Measurements from ENCODE around the gene OTUD5. TPM values are rescaled to one million over a fixed set of nuclear protein-coding genes. Genes with fewer than 3 reads are reported as not detected.

OTUD5 gene
- total RNA-seq, 3 donors from 2014 or later: 55.5 to 65.2 (median 57.8) TPM

- H3K9me3 Mint-ChIP-seq: no peaks in the 10 kb centered on the region
- ATAC-seq (no peak), DNase-seq (no peak)
- peaks cover 13% of the 10 kb centered on the region for H3K4me1 Mint-ChIP-seq (ENCODE audit: low read depth)
- H3K36me3 Mint-ChIP-seq (ENCODE audit: insufficient read depth): no peaks in the 10 kb centered on the region
- H3K4me3 Mint-ChIP-seq: no peak overlapping the region
- H3K27me3 Mint-ChIP-seq (ENCODE audit: low read depth): no peaks in the 10 kb centered on the region
Measured at GRCh38 chrX:48961585-48962091, 4.2 kb upstream of the OTUD5 start.

DNA sequence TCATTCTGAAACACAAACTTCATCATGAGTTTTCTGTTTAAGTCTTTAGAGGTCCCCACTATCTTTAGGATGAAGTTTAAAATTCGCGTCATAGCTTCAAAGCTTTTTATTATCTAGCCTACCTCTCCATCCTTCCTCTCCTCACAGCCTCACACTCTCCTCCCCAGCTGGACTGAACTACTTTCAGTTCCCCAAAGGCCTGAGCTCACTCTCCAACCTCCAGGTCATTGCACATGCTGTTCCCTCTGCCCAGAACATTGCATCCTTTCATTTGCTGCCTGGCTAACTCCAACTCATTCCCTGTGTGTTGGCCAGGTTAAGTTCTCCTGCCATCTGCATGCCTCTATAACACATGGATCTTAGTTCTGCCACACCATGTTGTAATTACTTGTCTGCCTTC is 2.9 kb upstream of the OTUD5 start:
- no peaks in the 10 kb centered on the region for H3K27me3 Mint-ChIP-seq (ENCODE audit: low read depth)
- H3K4me1 Mint-ChIP-seq (ENCODE audit: low read depth): peaks cover 17% of the 10 kb centered on the region

DNA sequence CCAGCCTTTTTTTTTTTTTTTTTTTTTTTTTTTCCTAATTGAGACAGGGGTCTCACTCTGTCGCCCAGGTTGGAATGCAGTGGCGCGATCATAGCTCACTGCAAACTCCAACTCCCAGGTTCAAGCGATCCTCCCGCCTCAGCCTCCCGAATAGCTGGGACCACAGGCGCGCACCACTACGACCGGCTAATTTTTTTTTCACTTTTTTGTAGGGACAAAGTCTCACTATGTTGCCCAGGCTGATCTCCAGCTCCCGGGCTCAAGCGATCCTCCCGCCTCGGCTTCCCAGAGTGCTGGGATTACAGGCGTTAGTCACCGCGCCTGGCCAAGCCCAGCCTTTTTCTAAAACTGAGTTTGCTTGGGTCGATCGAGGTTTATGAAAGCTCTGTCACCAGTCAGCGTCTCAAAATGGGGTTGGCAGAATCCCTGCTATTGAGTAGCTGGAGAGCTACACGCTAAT is 1.3 kb upstream of the OTUD5 start:
- Mint-ChIP-seq H3K4me1 (ENCODE audit: low read depth) (peaks cover 28% of the 10 kb centered on the region), H3K36me3 (ENCODE audit: insufficient read depth) (peaks cover 1% of the 10 kb centered on the region), H3K9me3 (no peaks in the 10 kb centered on the region), H3K27me3 (ENCODE audit: low read depth) (no peaks in the 10 kb centered on the region), H3K4me3 (peak overlapping the region; percentile 98)
- DNase-seq (no peak), ATAC-seq (no peak)

More for the DNA sequence above, 2.9 kb upstream of the OTUD5 start:
- no peaks in the 10 kb centered on the region for H3K9me3 Mint-ChIP-seq
- ATAC-seq (no peak), DNase-seq (no peak)
- no peak overlapping the region for H3K4me3 Mint-ChIP-seq
- H3K36me3 Mint-ChIP-seq (ENCODE audit: insufficient read depth): peaks cover 1% of the 10 kb centered on the region

DNA sequence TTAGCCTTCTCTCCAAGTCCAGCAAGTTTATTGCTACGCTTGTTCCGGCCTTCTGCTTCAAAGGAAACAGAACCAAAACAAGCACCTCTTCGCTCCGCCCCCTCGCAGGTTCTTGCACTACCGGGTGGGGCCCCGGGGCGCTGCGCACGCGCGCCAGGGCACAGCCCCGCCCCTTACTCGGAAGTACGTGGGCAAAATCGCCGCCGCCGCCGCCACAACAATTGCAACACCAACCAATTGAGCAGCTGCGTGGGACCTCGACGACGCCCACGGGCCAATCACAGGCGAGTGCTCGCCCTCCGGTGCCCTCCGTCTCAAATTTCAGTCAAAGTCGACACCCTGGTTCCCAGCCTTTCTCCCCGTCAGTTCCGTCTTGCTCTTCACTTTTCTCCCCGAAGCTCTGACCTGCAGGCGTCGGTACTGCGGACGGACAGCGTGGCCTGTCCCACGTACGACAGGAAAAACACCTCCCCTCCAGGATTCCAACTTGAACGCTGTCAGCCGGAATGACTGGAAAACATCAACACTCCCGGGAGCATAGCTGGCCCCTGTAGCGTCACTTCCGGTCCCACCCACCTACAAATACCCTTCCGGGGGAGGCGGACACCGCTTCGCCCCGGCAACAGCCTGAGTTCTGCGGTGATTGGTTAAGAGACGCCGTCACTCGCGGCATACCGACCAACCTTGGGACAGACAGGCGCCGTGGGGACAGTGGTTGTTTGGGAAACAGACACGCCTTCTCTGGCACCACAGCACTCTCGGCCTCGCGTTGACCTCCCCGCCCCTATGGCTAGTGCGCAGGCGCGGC is 624 bp upstream of the OTUD5 start:
- DNase-seq: peak; percentile 89
- peak overlapping the region; percentile 98 for H3K4me3 Mint-ChIP-seq
- peaks cover 1% of the 10 kb centered on the region for H3K36me3 Mint-ChIP-seq (ENCODE audit: insufficient read depth)
- no peaks in the 10 kb centered on the region for H3K9me3 Mint-ChIP-seq
- no peaks in the 10 kb centered on the region for H3K27me3 Mint-ChIP-seq (ENCODE audit: low read depth)
- peaks cover 35% of the 10 kb centered on the region for H3K4me1 Mint-ChIP-seq (ENCODE audit: low read depth)
- peak; percentile 83 to 84 for ATAC-seq

DNA sequence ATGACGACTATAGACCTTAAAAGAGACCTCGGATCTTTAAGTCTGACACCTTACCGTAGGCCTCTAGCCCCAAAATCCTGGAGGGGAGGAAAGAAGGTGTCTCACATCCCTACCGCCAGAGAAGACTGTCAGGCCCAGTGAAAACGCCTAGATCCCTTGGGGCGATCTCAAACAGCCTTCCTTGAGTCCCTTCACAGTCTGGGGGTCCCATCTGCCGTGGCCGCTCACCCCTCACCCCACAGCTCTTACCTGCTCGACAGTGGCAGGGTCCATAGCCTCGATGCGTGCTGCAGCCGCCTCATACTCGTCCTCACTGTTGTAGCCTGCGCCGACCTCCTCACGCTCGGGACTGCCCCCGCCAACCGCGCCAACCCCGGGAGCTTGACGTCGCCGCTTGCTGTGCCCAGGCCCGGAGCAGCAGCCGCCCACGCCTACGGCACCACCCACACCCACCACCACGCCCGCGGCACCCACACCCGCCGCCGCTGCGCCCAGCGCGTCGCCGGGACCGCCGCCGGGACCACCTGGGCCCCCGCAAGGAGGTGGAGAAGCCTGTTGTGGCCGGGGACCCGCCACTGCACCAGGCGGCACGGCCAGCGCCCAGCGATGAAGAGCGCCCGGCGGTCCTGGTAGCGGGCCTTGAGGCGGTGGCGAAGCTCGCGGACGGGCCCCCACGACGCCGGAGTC is 536 bp downstream of the OTUD5 start:
- Mint-ChIP-seq H3K4me1 (ENCODE audit: low read depth) (peaks cover 46% of the 10 kb centered on the region), H3K9me3 (no peaks in the 10 kb centered on the region), H3K36me3 (ENCODE audit: insufficient read depth) (peaks cover 1% of the 10 kb centered on the region), H3K27me3 (ENCODE audit: low read depth) (no peaks in the 10 kb centered on the region), H3K4me3 (peak overlapping the region; percentile 87)
- DNase-seq (peak; percentile 55), ATAC-seq (peak; percentile 38)

GRCh38 chrX:48948589-48948988 is 8.8 kb downstream of the OTUD5 start:
- no peaks in the 10 kb centered on the region for H3K9me3 Mint-ChIP-seq
- H3K4me1 Mint-ChIP-seq (ENCODE audit: low read depth): peaks cover 45% of the 10 kb centered on the region
- H3K27me3 Mint-ChIP-seq (ENCODE audit: low read depth): no peaks in the 10 kb centered on the region
- DNase-seq (no peak), ATAC-seq (no peak)
- no peak overlapping the region for H3K4me3 Mint-ChIP-seq
- H3K36me3 Mint-ChIP-seq (ENCODE audit: insufficient read depth): no peaks in the 10 kb centered on the region

- no peaks in the 10 kb centered on the region for H3K9me3 Mint-ChIP-seq
- ATAC-seq: peak in 1 of 2 donors; percentile 49
- H3K4me1 Mint-ChIP-seq (ENCODE audit: low read depth): peaks cover 50% of the 10 kb centered on the region
- no peak overlapping the region for H3K4me3 Mint-ChIP-seq
- peaks cover 11% of the 10 kb centered on the region for H3K36me3 Mint-ChIP-seq (ENCODE audit: insufficient read depth)
- no peaks in the 10 kb centered on the region for H3K27me3 Mint-ChIP-seq (ENCODE audit: low read depth)
- peak; percentile 50 for DNase-seq
Measured at GRCh38 chrX:48945517-48946348, 11.7 kb downstream of the OTUD5 start.

DNA sequence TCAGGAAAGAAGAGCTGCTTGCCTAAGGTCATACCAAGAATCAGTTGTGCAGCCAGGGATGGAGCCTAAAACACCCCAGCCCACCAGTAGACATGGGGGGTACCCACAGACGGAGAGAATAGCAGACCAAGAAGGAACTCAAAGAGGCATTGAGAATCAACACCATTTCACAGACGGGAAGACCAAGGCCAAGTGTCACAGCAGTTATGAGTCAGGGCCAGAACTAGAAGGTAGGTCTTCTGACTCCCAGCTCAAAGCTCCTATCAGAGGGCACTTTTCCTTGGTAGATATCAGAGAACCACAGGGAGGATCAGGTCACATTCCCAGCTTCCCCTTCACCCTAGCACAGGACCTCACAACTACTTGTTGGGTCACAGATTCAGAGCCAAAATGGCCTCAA is 14.5 kb downstream of the OTUD5 start:
- Mint-ChIP-seq H3K4me3 (peak overlapping the region; percentile 55), H3K36me3 (ENCODE audit: insufficient read depth) (peaks cover 11% of the 10 kb centered on the region)

GRCh38 chrX:48940404-48940955 is 16.9 kb downstream of the OTUD5 start:
- ATAC-seq (no peak), DNase-seq (no peak)
- H3K27me3 Mint-ChIP-seq (ENCODE audit: low read depth): no peaks in the 10 kb centered on the region
- H3K4me1 Mint-ChIP-seq (ENCODE audit: low read depth): peaks cover 84% of the 10 kb centered on the region
- peaks cover 14% of the 10 kb centered on the region for H3K36me3 Mint-ChIP-seq (ENCODE audit: insufficient read depth)
- H3K9me3 Mint-ChIP-seq: no peaks in the 10 kb centered on the region
- H3K4me3 Mint-ChIP-seq: no peak overlapping the region

More for the DNA sequence above, 14.5 kb downstream of the OTUD5 start:
- DNase-seq (no peak), ATAC-seq (no peak)
- Mint-ChIP-seq H3K4me1 (ENCODE audit: low read depth) (peaks cover 75% of the 10 kb centered on the region), H3K9me3 (no peaks in the 10 kb centered on the region), H3K27me3 (ENCODE audit: low read depth) (no peaks in the 10 kb centered on the region)

DNA sequence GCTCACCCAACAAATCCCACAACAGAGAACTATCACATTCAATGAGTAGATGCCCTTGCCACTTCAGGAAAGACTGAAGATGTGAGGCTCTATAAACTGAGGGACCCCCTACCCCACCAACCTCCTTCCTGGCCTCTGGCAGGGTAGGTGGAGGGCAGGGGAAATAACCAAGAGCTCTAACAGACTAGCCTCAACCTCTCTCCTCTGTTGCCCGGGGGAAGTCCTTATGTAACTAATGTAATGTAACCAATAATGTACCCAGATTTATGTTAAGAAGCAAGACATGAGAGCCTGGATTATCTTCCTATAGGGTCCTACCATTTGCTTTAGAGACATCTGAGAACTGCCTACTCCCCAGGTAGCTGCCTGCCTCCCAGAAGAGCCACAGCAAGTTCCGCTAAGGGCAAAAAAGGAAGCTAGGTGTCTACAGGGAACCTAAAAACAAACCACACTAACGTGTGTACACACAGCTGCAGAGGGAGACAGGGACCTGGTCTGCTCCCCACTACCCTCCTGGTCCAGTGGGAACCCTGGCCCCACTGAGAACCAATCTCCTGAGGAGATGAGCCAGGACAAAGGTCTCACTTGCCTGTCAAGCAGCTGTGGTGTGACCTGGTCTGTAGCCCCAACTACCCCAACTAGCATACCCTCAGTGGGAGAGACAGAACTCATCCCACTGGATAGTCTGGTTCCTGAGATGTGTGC is 17.7 kb downstream of the OTUD5 start:
- H3K4me1 Mint-ChIP-seq (ENCODE audit: low read depth): peaks cover 92% of the 10 kb centered on the region
- ATAC-seq: no peak
- peak overlapping the region; percentile 60 for H3K4me3 Mint-ChIP-seq
- DNase-seq: no peak
- no peaks in the 10 kb centered on the region for H3K9me3 Mint-ChIP-seq
- H3K27me3 Mint-ChIP-seq (ENCODE audit: low read depth): no peaks in the 10 kb centered on the region
- peaks cover 21% of the 10 kb centered on the region for H3K36me3 Mint-ChIP-seq (ENCODE audit: insufficient read depth)

DNA sequence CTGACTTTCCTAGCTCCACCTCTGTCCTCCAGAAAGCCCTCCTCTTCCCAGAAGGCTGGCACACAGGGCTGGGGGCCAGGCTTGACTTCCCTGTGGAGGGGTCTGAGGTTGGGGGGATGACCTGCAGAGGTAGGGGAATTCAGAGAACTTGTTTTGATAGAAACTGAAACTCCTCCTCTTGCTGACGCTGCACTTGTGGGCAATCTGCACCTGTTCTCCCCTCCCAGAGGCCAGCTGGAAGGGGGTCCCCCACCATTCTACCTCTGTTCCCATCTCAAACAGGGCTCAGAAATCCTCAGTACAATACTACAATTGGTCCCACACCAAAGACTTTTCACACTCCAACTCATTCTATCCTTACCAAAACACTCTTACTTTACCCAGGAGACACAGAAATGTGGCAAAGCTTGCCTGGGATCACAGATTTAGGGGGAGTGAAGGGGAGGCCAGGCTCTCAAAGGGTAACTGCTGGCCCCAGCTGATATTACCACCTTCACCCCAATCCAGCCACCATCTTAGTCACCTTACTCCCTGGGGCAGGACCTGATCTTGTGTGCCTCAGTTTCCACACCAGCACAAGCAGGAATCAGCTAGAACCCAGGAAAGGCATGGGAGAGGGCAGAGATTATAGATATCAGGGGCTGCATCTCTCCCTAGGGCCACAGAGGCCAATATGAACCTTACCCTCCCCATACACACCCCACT is 18.5 kb downstream of the OTUD5 start:
- Mint-ChIP-seq H3K4me3 (peak overlapping the region; percentile 82), H3K4me1 (ENCODE audit: low read depth) (peaks cover 93% of the 10 kb centered on the region), H3K27me3 (ENCODE audit: low read depth) (no peaks in the 10 kb centered on the region), H3K36me3 (ENCODE audit: insufficient read depth) (peaks cover 27% of the 10 kb centered on the region), H3K9me3 (no peaks in the 10 kb centered on the region)
- ATAC-seq (peak; percentile 52 to 55), DNase-seq (peak; percentile 54)

DNA sequence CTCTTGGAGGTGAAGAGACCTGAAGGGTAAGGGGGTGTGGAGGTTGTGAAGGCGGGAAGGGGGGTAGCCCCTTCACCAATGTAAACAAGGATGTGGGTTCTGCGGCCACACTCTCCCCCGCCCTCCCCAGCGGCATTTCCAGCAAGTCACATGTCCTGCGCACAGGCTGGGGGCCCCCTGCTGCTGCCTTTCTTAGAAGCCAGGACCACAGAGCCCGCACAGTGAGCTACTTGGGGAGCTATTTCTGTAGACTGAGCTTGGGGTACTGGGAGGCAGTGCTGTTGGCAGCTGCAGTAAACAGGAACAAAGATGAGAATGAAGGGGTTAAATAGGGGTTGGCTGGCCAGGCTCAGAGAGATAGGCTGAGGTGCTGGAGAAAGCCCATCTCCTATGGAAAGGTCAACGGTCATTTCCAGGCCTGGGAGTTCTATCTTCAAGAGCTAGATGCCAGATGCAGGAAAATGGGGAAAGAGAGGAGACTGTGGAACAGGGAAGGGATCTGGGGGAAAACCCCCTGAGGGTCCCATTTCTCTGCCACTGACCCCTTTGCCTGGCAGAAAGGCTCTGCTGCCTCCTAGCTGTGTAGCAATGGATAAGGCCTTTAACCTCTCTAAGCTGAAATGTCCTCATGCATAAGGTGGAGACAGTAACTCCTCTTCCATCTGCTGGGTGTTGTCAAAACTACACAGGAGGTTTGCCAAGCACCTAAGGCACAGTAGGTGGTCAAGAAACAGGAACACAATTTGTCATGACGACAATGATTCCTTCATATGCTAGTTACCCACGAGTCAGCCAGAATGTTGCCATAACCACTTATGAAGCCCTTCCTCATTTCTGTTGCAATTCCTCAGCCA is 20.1 kb downstream of the OTUD5 start:
- Mint-ChIP-seq H3K27me3 (ENCODE audit: low read depth) (no peaks in the 10 kb centered on the region), H3K9me3 (no peaks in the 10 kb centered on the region), H3K36me3 (ENCODE audit: insufficient read depth) (peaks cover 28% of the 10 kb centered on the region), H3K4me1 (ENCODE audit: low read depth) (peaks cover 85% of the 10 kb centered on the region), H3K4me3 (peak overlapping the region; percentile 82)
- DNase-seq: peak; percentile 85
- ATAC-seq: peak; percentile 68 to 72
